Activated CD4-positive, alpha-beta memory T cell treated with anti-CD3 and anti-CD28 coated beads, Interleukin-2, amount 10 ng/mL, durations not matched to agents 7 days and 5 days (primary cell): ENCODE measurements around the gene PCSK1. TPM values are rescaled to one million over a fixed set of nuclear protein-coding genes. Genes with fewer than 3 reads are reported as not detected.

Experiments used
- CTCF ChIA-PET: fragments of 350-600 bp; sonication (Branson Sonifier 250); formaldehyde crosslinking; loops from one replicate; lab custom pipeline; 2021; ENCODE audit warnings: antibody characterized with exemption, inconsistent platforms; lab: Charles Lee
- POLR2A ChIA-PET: fragments of 350-600 bp; sonication (Branson Sonifier 250); formaldehyde crosslinking; loops from one replicate; lab custom pipeline; 2021; ENCODE audit warnings: antibody characterized with exemption; lab: Charles Lee
- DNase-seq: peaks from one replicate; pipeline ENCODE4 v3.0.0-alpha.2; 2020
- H3K27ac Mint-ChIP-seq: one replicate; pipeline ENCODE4 v1.8.0; 2021; ENCODE audit warnings: mild to moderate bottlenecking, mixed read lengths
- H3K27me3 Mint-ChIP-seq: one replicate; pipeline ENCODE4 v1.8.0; 2021; ENCODE audit warnings: mixed read lengths
- H3K36me3 Mint-ChIP-seq: one replicate; pipeline ENCODE4 v1.8.0; 2021; ENCODE audit warnings: low read depth, mixed read lengths
- H3K4me1 Mint-ChIP-seq: one replicate; pipeline ENCODE4 v1.8.0; 2021; ENCODE audit warnings: mixed read lengths
- H3K4me3 Mint-ChIP-seq: one replicate; pipeline ENCODE4 v1.8.0; 2021; ENCODE audit warnings: mild to moderate bottlenecking, mixed read lengths
- H3K9me3 Mint-ChIP-seq: one replicate; pipeline ENCODE4 v1.8.0; 2021; ENCODE audit warnings: mixed read lengths
- total RNA-seq, 2 experiments: library from RNA; stranded (reverse); gene quantifications; one replicate each; pipeline ENCODE4 v1.2.3, GENCODE V29; 2021

Gene PCSK1
- not detected for total RNA-seq

DNA sequence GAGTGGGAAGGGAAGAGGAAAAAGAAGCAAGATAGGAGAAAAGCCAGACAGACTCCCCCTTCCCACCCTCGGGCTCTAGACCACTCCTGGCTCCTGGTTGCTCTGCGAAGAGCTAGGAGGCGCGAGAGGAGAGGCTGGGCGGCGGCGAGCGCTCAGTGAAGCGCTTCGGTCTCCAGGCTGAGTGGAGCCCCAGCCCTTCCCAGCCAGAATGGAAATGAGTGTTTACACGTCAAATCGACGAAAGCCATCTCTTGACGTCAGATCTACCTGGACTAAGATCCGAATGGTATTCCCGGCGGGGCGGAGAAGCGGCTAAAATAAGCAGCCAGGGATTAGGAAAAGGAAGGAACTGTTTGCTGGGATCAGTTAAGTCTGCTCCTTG is at the start of gene PCSK1:
PCSK1 (minus strand) TSS at position 183 of the 382 bp plus-strand sequence. CDS start 206 bp downstream, outside the sequence.
- Mint-ChIP-seq H3K4me1 (peaks cover 3% of the 10 kb centered on the region), H3K4me3 (no peak within 1 kb of the TSS)
- POLR2A ChIA-PET, result no interaction called here

DNA sequence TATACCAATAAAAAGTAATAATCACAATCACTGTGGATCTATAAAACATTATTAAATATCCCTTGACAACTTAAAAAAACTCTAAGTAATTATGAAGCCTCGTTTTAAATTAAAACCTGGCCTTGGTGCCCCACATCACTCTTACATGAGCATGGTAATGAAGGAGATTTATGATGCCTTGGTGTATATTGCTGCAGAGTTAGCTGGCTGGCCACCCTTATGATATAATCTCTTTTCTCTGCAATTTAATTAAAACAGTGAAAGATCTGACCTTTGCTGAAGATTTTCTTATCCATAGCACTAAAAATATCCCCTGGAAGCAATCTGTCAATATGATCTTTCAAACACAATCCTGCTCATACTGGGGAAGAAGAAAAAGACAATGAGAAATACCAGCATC is 48.8 kb upstream of the PCSK1 start:
- Mint-ChIP-seq H3K4me1 (no peaks in the 10 kb centered on the region), H3K27me3 (peaks cover 6% of the 10 kb centered on the region), H3K9me3 (no peaks in the 10 kb centered on the region), H3K4me3 (no peak overlapping the region), H3K36me3 (no peaks in the 10 kb centered on the region), H3K27ac (no peak overlapping the region)
- DNase-seq, result no peak
- CTCF ChIA-PET, result no interaction called here
- POLR2A ChIA-PET, result no interaction called here

More for the DNA sequence above, at the start of gene PCSK1:
- no peak within 1 kb of the TSS for H3K27ac Mint-ChIP-seq
- H3K9me3 Mint-ChIP-seq, result peaks cover 3% of the 10 kb centered on the region
- CTCF ChIA-PET, result no interaction called here
- H3K36me3 Mint-ChIP-seq, result peaks cover 8% of the 10 kb centered on the region
- peaks cover 69% of the 10 kb centered on the region for H3K27me3 Mint-ChIP-seq
- DNase-seq, result no peak

DNA sequence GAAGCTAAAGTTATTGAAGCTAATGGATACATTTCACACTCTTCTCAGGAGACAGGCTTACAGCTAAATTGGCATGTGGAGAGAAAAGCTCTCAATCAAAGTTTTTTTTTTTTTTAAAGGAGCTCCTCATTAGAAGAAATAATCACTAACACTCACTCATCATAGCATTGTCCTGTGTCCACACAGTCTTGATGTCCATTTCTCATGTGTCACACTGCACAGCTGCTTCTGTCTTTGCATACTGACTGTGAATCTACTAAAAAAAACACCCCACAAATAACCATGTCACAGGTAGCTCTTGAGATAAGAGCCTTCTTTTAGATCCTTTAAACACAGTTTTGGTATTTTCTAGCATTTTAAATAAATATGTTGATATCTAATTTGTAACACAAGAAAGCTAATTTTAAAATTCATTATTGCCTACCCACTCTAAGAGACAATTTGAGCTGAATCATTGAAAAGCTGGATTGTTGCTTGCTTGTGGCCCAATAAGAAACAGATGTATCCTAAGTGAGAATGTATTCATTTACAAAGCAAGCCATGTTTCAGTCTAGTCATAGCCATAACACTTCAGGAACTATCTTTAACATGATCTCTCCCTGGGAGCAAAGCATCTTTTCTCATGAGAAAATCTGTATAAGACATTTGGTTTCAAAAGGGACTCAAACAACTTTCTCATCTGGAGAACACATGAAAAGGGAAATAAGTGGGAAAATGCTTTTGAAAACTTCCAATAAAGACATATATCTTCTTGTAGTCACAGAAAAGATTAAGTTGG is 48.1 kb upstream of the PCSK1 start:
- ChIA-PET CTCF (interaction anchor here (0.6 to 0.9 kb wide), 2 partner anchors 113 to 665 kb away, joined by 3 read pairs; no protein-coding TSS in a partner anchor), POLR2A (no interaction called here)
- no peak overlapping the region for H3K27ac Mint-ChIP-seq
- no peaks in the 10 kb centered on the region for H3K36me3 Mint-ChIP-seq
- no peaks in the 10 kb centered on the region for H3K4me1 Mint-ChIP-seq
- peaks cover 6% of the 10 kb centered on the region for H3K27me3 Mint-ChIP-seq
- H3K4me3 Mint-ChIP-seq, result no peak overlapping the region
- no peak for DNase-seq
- no peaks in the 10 kb centered on the region for H3K9me3 Mint-ChIP-seq

DNA sequence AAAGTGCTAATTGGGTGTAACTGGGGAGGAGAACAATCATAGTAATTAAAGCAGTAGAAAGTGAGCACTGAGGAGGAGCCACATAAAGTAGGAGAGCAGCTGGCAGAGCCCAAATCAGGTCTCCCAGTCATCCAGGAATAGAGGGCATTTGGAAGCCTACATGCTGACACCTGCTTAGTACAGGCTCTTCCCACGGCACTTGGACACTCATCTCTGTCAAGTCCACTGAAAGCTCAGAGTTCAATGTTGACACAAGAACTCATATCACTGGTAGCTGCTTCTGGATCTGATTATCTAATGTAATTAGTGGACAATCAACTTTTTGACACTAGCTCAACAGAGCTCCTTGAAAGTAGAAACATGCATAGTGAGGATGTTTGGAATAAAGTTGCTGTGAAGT is 45.9 kb upstream of the PCSK1 start:
- Mint-ChIP-seq H3K27ac (no peak overlapping the region), H3K36me3 (no peaks in the 10 kb centered on the region), H3K4me3 (no peak overlapping the region), H3K4me1 (no peaks in the 10 kb centered on the region), H3K27me3 (peaks cover 3% of the 10 kb centered on the region), H3K9me3 (no peaks in the 10 kb centered on the region)
- ChIA-PET CTCF (interaction anchor here (0.7 kb wide), 1 partner anchor 32 kb away, joined by 3 read pairs; no protein-coding TSS in a partner anchor), POLR2A (no interaction called here)
- no peak for DNase-seq

DNA sequence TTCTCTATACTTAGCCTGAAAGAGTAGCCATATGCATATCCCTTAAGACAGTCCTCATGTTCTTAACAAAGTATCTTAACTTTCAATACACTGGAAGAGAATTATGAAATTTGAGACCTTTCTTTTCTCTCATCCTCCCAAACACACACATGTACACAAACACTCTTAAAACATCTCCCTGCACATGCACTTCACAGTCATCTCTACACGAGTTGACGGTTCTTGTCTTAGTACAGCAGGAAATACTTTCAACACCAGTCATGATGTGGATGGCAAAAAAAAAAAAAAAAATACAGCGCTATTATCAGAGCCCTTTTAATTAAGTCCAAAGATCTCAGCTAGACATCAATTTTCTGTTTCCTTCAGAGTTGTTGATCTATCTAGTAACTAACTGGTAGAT is 43.6 kb upstream of the PCSK1 start:
- ChIA-PET CTCF (no interaction called here), POLR2A (no interaction called here)
- no peaks in the 10 kb centered on the region for H3K36me3 Mint-ChIP-seq
- H3K27ac Mint-ChIP-seq, result no peak overlapping the region
- peaks cover 7% of the 10 kb centered on the region for H3K27me3 Mint-ChIP-seq
- H3K9me3 Mint-ChIP-seq, result no peaks in the 10 kb centered on the region
- no peaks in the 10 kb centered on the region for H3K4me1 Mint-ChIP-seq
- no peak overlapping the region for H3K4me3 Mint-ChIP-seq
- no peak for DNase-seq

DNA sequence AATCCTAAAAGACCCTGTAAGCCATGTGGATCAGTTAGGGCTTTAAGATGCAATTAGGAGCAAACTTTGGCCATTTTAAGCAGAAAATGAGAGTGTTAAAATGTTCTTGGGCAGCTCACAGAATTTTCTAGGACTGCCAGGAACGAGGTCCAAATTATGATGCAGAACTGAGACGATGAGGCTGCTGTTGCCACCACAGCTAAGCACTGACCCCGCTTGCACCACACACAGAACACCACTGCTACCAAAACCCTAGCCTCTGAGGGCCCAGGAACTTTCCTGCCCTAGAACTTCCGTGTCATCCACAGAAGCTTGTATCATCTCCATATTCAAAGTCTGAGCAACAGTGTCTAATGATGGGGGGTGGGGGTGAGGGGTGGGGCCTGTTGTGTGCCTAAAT is 41.0 kb upstream of the PCSK1 start:
- ChIA-PET CTCF (no interaction called here), POLR2A (no interaction called here)
- no peak for DNase-seq
- Mint-ChIP-seq H3K27me3 (peaks cover 11% of the 10 kb centered on the region), H3K4me1 (no peaks in the 10 kb centered on the region), H3K4me3 (no peak overlapping the region), H3K9me3 (no peaks in the 10 kb centered on the region), H3K27ac (no peak overlapping the region), H3K36me3 (no peaks in the 10 kb centered on the region)

DNA sequence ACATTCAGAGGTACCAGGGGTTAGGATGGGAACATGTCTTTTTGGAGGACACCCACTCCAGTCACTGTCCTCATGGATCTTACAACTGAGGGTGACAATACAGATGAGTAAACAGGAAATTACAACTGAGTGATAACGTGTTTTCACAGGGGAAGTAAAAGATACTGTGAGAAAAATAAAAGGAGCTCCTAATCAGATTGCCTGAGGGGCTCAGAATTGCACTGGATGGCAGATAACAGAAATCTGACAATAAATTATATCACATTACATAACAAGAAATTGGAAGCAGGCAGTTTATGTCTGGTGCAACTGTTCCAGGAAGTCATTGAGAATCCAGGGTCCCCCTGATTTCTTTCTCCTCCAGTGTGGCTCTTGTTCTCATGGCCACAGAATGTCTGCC is 40.1 kb upstream of the PCSK1 start:
- no peak overlapping the region for H3K27ac Mint-ChIP-seq
- H3K27me3 Mint-ChIP-seq, result peaks cover 11% of the 10 kb centered on the region
- ChIA-PET POLR2A (no interaction called here), CTCF (no interaction called here)
- H3K4me1 Mint-ChIP-seq, result no peaks in the 10 kb centered on the region
- no peaks in the 10 kb centered on the region for H3K9me3 Mint-ChIP-seq
- H3K4me3 Mint-ChIP-seq, result no peak overlapping the region
- no peaks in the 10 kb centered on the region for H3K36me3 Mint-ChIP-seq
- no peak for DNase-seq

DNA sequence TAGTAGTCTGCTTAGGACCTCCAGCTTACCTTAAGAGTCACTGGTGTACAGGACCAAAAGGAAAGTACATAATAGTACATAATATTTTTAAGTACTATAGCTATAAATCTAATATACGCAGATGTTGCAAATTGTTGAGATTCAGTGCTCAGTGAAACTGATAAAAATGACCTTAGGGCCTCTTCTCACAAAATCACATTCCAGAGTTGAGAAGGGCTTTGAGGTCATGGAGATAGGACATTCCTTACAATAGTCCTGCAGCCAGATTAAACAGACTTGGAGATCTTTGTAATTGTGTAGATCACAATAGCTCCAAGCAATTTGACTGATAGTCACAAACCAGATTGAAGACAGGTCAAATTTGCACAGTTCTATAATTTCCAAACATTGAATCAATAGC is 37.7 kb upstream of the PCSK1 start:
- POLR2A ChIA-PET, result no interaction called here

DNA sequence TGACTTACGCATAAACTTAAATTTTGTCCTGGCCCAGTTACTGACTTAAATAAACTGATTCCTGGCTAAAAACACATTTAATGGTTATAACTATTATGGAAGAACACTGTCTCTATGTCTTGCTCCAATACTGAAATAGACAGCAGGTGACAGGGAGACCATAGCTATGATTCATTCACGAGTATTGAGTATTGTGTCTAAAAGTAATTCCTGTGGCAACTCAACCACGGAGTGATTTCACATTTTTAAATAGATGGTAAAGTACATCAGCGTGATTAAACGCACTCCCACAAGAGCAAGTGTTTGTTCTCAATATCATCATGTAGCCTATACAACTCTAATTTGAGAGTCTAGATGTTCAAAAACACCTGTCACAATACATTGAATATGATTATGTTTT is 35.9 kb upstream of the PCSK1 start:
- H3K9me3 Mint-ChIP-seq, result no peaks in the 10 kb centered on the region
- DNase-seq, result no peak
- no peak overlapping the region for H3K27ac Mint-ChIP-seq
- POLR2A ChIA-PET, result no interaction called here
- CTCF ChIA-PET, result no interaction called here
- no peaks in the 10 kb centered on the region for H3K36me3 Mint-ChIP-seq
- H3K4me1 Mint-ChIP-seq, result no peaks in the 10 kb centered on the region
- no peak overlapping the region for H3K4me3 Mint-ChIP-seq
- peaks cover 16% of the 10 kb centered on the region for H3K27me3 Mint-ChIP-seq

More for the DNA sequence above, 37.7 kb upstream of the PCSK1 start:
- Mint-ChIP-seq H3K36me3 (no peaks in the 10 kb centered on the region), H3K4me1 (no peaks in the 10 kb centered on the region), H3K9me3 (no peaks in the 10 kb centered on the region), H3K27ac (no peak overlapping the region), H3K27me3 (peaks cover 15% of the 10 kb centered on the region), H3K4me3 (no peak overlapping the region)
- no peak for DNase-seq
- CTCF ChIA-PET, result no interaction called here

DNA sequence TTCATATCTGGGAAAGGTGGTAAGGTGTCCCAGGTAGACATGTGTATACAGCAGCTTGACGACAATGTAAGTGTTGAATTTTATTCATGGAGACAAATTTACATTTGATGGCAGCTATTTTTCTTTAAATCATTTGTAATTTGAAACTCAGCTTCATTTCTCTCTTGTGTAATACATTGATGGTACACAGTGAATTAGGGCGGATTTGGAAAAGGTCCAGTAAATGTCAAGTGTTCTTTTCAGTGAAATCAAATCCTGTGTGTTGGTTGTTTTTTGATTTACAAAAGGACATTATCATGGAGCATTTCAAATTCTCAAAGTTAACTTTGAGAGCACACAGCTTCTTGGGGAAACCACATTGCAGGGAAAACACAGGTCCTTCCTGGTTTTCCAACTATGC is 30.0 kb upstream of the PCSK1 start:
- no peaks in the 10 kb centered on the region for H3K4me1 Mint-ChIP-seq
- H3K9me3 Mint-ChIP-seq, result no peaks in the 10 kb centered on the region
- H3K36me3 Mint-ChIP-seq, result no peaks in the 10 kb centered on the region
- peaks cover 25% of the 10 kb centered on the region for H3K27me3 Mint-ChIP-seq
- CTCF ChIA-PET, result no interaction called here
- POLR2A ChIA-PET, result no interaction called here
- no peak overlapping the region for H3K27ac Mint-ChIP-seq
- H3K4me3 Mint-ChIP-seq, result no peak overlapping the region
- DNase-seq, result no peak

DNA sequence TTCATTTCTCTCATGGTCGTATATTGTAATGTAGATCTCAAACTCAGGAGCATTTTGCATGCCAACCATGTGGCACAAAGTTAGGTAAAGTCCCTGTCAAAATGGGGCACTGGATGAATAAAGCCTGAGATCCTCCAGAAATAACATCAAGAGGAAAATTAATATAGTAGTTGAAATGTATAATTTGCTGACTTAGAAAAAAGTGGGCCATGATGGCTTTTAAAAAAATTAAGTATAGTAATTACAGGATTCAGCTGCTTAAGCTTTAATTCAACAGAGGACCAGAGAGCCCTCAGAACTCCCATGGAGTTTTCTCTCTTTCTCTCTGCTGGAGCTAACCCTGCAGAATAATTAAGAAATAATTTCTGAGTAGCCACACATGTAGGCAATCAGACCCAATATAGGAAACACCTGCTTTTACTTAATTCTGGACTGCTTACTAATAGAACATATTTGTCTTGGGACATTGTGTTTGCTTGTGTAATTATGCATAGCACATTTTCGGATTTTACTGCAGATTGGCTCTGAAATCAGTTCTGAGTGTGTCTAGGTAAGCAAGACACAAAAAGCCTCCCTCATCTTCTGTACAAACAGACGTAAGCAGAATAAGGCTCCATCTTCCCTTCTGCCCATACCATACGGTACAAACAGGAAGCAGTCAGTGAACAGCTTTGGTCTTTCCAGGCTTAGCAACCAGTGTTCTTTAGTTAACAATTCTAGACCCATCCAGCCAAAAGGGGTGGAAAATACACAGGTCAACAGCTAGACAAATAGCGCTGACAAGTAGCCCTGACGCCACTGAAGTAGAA is 26.5 kb upstream of the PCSK1 start:
- Mint-ChIP-seq H3K27ac (no peak overlapping the region), H3K4me1 (peaks cover 3% of the 10 kb centered on the region), H3K4me3 (no peak overlapping the region), H3K36me3 (no peaks in the 10 kb centered on the region), H3K27me3 (peaks cover 19% of the 10 kb centered on the region), H3K9me3 (no peaks in the 10 kb centered on the region)
- CTCF ChIA-PET, result no interaction called here
- POLR2A ChIA-PET, result no interaction called here
- DNase-seq, result no peak

DNA sequence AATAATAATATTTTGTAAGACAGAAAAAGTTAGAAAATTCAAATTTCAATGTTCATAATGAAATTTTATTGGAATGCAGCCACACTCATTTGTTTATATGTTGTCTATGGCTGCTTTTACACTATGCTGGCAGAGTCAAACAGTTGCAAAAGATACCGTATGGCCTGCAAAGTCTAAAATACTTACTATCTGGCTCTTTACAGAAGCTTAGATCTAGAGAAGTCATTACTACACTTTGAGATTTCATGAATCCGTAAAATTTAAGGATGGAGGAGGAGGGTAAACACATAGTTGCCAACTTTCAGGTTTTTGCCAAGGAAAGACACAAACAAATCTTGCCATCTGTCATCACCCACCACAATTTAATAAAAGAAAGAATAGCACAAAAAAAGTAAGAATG is 25.1 kb upstream of the PCSK1 start:
- H3K27me3 Mint-ChIP-seq, result peaks cover 17% of the 10 kb centered on the region
- H3K4me1 Mint-ChIP-seq, result peaks cover 3% of the 10 kb centered on the region
- ChIA-PET POLR2A (no interaction called here), CTCF (no interaction called here)
- H3K36me3 Mint-ChIP-seq, result no peaks in the 10 kb centered on the region
- no peak for DNase-seq
- H3K9me3 Mint-ChIP-seq, result no peaks in the 10 kb centered on the region
- H3K27ac Mint-ChIP-seq, result no peak overlapping the region
- no peak overlapping the region for H3K4me3 Mint-ChIP-seq

DNA sequence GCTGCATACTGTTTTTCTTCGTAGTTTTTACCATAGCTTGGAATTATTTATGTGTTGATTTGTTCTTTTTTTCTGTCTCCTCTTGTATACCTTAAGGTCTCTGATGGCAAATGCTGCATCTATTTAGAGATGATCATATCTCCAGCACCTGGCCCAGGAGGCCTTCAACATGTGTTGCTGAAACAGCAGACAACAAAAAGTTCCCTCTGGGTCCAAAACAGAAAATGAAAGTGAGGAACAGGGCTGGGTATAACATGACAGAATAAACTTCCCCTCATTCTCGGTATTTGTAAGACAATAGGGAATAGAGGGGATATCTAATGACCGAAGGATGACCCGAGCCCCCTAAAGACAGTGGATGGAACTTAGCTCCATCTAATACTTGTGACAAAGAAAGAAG is 22.7 kb upstream of the PCSK1 start:
- Mint-ChIP-seq H3K27me3 (peaks cover 8% of the 10 kb centered on the region), H3K4me1 (peaks cover 3% of the 10 kb centered on the region), H3K4me3 (no peak overlapping the region), H3K9me3 (no peaks in the 10 kb centered on the region), H3K27ac (no peak overlapping the region), H3K36me3 (no peaks in the 10 kb centered on the region)
- POLR2A ChIA-PET, result no interaction called here
- CTCF ChIA-PET, result interaction anchor here (0.6 to 1.2 kb wide), 2 partner anchors 16 to 599 kb away, joined by 5 read pairs; no protein-coding TSS in a partner anchor
- no peak for DNase-seq
